K562 (cell line): ENCODE data around the gene TMEM127. TPM values are rescaled to one million over a fixed set of nuclear protein-coding genes. Genes with fewer than 3 reads are reported as not detected.

ENCODE experiments used
- BCL6 ChIP-seq: fragments of 250-450 bp; sonication (Bioruptor Pico); IDR thresholded peaks from 2 replicates; pipeline ENCODE4 v1.4.0; 2020
- CSDE1 ChIP-seq, 2 experiments: fragments of 450-650 bp; IDR thresholded peaks; 2 replicates each; pipeline ENCODE4 v1.6.1; 2016; ENCODE audit warnings: mild to moderate bottlenecking in 1 of 2
- FOXO4 ChIP-seq: fragments of 450-650 bp; formaldehyde crosslinking; IDR thresholded peaks from 2 replicates; pipeline ENCODE4 v1.4.0; 2020; ENCODE audit warnings: mild to moderate bottlenecking, moderate library complexity
- HIVEP1 ChIP-seq: fragments of 250-450 bp; sonication (Bioruptor Pico); IDR thresholded peaks from 2 replicates; pipeline ENCODE4 v1.4.0; 2020; ENCODE audit warnings: mild to moderate bottlenecking
- HMGXB4 ChIP-seq: sonication (generic); formaldehyde crosslinking; IDR thresholded peaks from 2 replicates; pipeline ENCODE4 v1.8.1; 2023; ENCODE audit warnings: mild to moderate bottlenecking, missing genetic modification reagents
- MIER1 ChIP-seq: fragments of 450-650 bp; IDR thresholded peaks from 2 replicates; pipeline ENCODE4 v1.6.1; 2016; ENCODE audit warnings: antibody characterized with exemption, mild to moderate bottlenecking, low read depth
- NRF1 ChIP-seq, 2 experiments: fragments of 450-650 bp; IDR thresholded peaks in 1 of 2; conservative IDR thresholded peaks in 1 of 2; 2 replicates each; pipeline ENCODE4 v1.6.1; 2014; ENCODE audit warnings: mild to moderate bottlenecking in 2 of 2
- PHB2 ChIP-seq: fragments of 450-650 bp; IDR thresholded peaks from 2 replicates; pipeline ENCODE4 v1.6.1; 2017; ENCODE audit warnings: low read depth
- PHF21A ChIP-seq: fragments of 450-650 bp; IDR thresholded peaks from 2 replicates; pipeline ENCODE4 v1.6.1; 2017; ENCODE audit warnings: low read depth, borderline replicate concordance
- RAD51 ChIP-seq: fragments of 450-650 bp; IDR thresholded peaks from 2 replicates; pipeline ENCODE4 v1.7.1; 2016; ENCODE audit warnings: low read depth, mild to moderate bottlenecking, borderline replicate concordance
- RCOR1 ChIP-seq, 2 experiments: IDR thresholded peaks; 2 replicates each; pipeline ENCODE4 v1.6.1; 2012; ENCODE audit warnings: low read depth in 2 of 2, low read length in 2 of 2, borderline replicate concordance in 1 of 2, improper control_type of control experiment in 1 of 2
- SMARCC2 ChIP-seq: fragments of 450-650 bp; IDR thresholded peaks from 2 replicates; pipeline ENCODE4 v1.6.1; 2017; ENCODE audit warnings: antibody characterized with exemption, moderate library complexity, mild to moderate bottlenecking, low read depth
- SREBF1 ChIP-seq: fragments of 150-350 bp; IDR thresholded peaks from 2 replicates; pipeline ENCODE4 v1.6.1; 2014; ENCODE audit warnings: antibody characterized with exemption, low read depth, low read length, borderline replicate concordance
- STAT6 ChIP-seq: sonication (generic); formaldehyde crosslinking; IDR thresholded peaks from 2 replicates; pipeline ENCODE4 v1.8.1; 2023; ENCODE audit warnings: mild to moderate bottlenecking, missing genetic modification reagents
- TBL1XR1 ChIP-seq, 2 experiments: IDR thresholded peaks; 2 replicates each; pipeline ENCODE4 v1.6.1; 2012; ENCODE audit warnings: improper control_type of control experiment in 2 of 2, low read length in 2 of 2, mild to moderate bottlenecking in 1 of 2
- TCFL5 ChIP-seq: fragments of 250-450 bp; sonication (Bioruptor Pico); conservative IDR thresholded peaks from 2 replicates; pipeline ENCODE4 v1.6.1; 2021; ENCODE audit warnings: mild to moderate bottlenecking, moderate library complexity, matching md5 sums
- THRB ChIP-seq: fragments of 450-650 bp; formaldehyde crosslinking; conservative IDR thresholded peaks from 2 replicates; pipeline ENCODE4 v1.4.0; 2022; ENCODE audit warnings: mild to moderate bottlenecking, missing genetic modification characterization
- U2AF2 ChIP-seq: fragments of 200-400 bp; formaldehyde crosslinking; optimal IDR thresholded peaks from 2 replicates; pipeline ENCODE3; 2017; ENCODE audit warnings: low read depth, mild to moderate bottlenecking, low read length
- USF2 ChIP-seq: sonication (generic); formaldehyde crosslinking; IDR thresholded peaks from 2 replicates; pipeline ENCODE4 v1.5.0; 2020; ENCODE audit warnings: missing genetic modification reagents
- XRCC4 ChIP-seq: IDR thresholded peaks from one replicate; pipeline ENCODE4 v1.6.1; 2011; ENCODE audit not compliant: insufficient read depth, insufficient read length; ENCODE audit errors: extremely low read depth
- ZNF224 ChIP-seq: sonication (generic); formaldehyde crosslinking; IDR thresholded peaks from 2 replicates; pipeline ENCODE4 v1.8.0; 2022; ENCODE audit warnings: mild to moderate bottlenecking, missing genetic modification reagents
- ZNF384 ChIP-seq: IDR thresholded peaks from 2 replicates; pipeline ENCODE4 v1.6.1; 2012; ENCODE audit warnings: low read depth, low read length, improper control_type of control experiment
- polyA plus RNA-seq, 8 experiments: library from polyadenylated mRNA; depleted of rRNA in 4 of 8; stranded (reverse) in 5 of 8; unstranded in 3 of 8; fragments of >200 nt; fragmentation: Nextera tagmentation in 2 of 8; fragmentation: Illumina TruSeq in 1 of 8; extraction: Ambion mirVana in 2 of 8; extraction: Trizol in 1 of 8; gene quantifications; 2 replicates each; pipeline versions ENCODE4 v1.2.1 to v1.2.3, GENCODE V29; 2011 to 2014; ENCODE audit warnings: inconsistent platforms in 1 of 8, missing spikeins in 1 of 8
- total RNA-seq, 7 experiments: library from RNA; depleted of rRNA in 6 of 7; stranded (reverse); fragments of >200 nt in 6 of 7; fragmentation: Illumina TruSeq in 2 of 7; extraction: Trizol in 2 of 7; gene quantifications; 2 replicates each; pipeline versions ENCODE4 v1.2.1 to v1.2.3, GENCODE V29; 2011 to 2021; ENCODE audit warnings: low replicate concordance in 1 of 7

The TMEM127 gene
- total and polyA plus RNA-seq, 9 of the 15 experiments (the other 6 are each of a cell fraction or from before 2014, with no cell fraction given): 1.7 to 20.0 (median 9.9) TPM

- TF ChIP-seq ZNF224 (CRISPR knock-in tag) (no peak), U2AF2 (no peak), BCL6 (CRISPR knock-in tag) (peak; percentile 80), ZNF384 (no peak), PHB2 (no peak), SMARCC2 (no peak), RCOR1 (IDR thresholded peaks at IDR 0.05; ENCODE audit: borderline replicate concordance in 1 of 2, low read depth in 2 of 2, low read length in 2 of 2) (peak in 1 of 2 experiments; percentile 39; a peak in 1 of 4 replicates), PHF21A (no peak), USF2 (CRISPR knock-in tag) (no peak), MIER1 (no peak), STAT6 (CRISPR knock-in tag) (no peak), SREBF1 (no peak), THRB (CRISPR knock-in tag) (0 out of 2 replicates have a peak, but pooled peaks have one; percentile 45), TBL1XR1 (IDR thresholded peaks at IDR 0.05; ENCODE audit: low read length in 2 of 2) (no peak), HMGXB4 (no peak), NRF1 (conservative IDR thresholded peaks at IDR 0.05 in 1 of 2, IDR thresholded peaks at IDR 0.05 in 1 of 2) (no peak; a peak in 1 of 4 replicates), RAD51 (no peak), HIVEP1 (peak; percentile 84), CSDE1 (IDR thresholded peaks at IDR 0.05) (no peak), TCFL5 (CRISPR knock-in tag) (peak; percentile 83), XRCC4 (no peak), FOXO4 (CRISPR knock-in tag) (no peak)
Observed at GRCh38 chr2:96225016-96225533, 40.7 kb downstream of the TMEM127 start (continued).
